Stimulated activated CD4-positive, alpha-beta T cell treated with anti-CD3 and anti-CD28 coated beads, Interleukin-2, amount 100 ng/mL, for 4 hours (primary cell): ENCODE data around the gene TRAPPC10.
A peak's percentile ranks its signal among the peaks of the same experiment; 100 is the strongest.

ENCODE experiments used
- DNase-seq: peaks from one replicate; pipeline ENCODE4 v3.0.0-alpha.2; 2020; ENCODE audit warnings: low read depth

Gene TRAPPC10

DNA sequence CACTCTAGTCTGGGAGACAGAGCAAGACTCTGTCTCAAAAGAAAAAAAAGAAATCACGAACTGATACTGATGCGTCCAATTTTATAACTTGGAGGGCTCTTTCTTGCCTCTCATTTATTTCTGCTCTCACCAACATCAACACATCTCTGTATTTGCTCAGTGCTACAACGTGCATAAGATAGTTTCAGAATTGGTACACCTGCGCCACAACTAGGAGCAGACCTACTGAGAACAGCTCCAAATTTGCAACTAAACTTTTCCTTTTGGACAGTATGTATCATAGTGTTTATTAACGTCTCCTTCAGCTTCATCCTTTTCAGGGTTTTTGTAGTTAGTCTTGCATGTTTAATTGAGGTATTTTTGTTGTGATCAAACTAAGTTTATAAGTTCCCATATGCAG, 27.7 kb downstream of the TRAPPC10 start:
- DNase-seq: no peak

DNA sequence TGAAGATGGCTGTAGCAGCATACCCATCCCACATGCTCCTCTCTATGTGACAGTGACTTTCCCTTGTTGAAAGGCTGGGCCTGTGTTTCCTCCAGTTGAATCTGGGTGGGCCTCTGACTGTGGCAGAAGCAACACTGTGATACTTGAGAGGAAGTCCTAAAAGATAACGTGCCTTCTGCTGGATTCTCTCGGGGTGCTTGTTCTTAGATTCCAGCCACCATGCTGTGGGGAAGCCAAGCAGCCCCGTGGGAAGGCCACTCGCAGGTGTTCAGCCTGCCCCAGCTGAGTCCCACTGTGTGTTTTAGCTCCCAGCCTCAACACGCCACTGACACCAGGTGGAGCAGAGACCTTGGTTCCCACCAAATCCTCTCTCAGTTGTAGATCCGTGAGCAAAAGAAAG, 31.5 kb downstream of the TRAPPC10 start:
- DNase-seq: no peak

DNA sequence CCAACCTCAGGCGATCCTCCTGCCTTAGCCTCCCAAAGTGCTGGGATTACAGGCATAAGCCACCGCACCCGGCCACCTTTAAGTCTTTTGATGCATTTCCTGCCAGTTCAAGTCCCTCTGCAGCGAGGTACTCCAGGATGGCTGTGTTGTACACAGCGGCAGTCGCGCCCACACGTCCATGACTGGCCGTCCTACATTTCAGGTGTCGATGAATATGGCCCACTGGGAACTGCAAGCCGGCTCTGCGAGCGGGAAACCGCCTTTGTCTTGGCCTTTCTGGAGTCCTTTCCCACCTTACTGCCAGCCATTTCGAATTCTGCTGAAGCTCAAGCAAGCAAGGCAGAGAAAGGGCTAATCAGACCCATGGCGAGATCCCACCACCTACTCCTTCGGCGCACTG, 34.6 kb downstream of the TRAPPC10 start:
- DNase-seq: no peak

DNA sequence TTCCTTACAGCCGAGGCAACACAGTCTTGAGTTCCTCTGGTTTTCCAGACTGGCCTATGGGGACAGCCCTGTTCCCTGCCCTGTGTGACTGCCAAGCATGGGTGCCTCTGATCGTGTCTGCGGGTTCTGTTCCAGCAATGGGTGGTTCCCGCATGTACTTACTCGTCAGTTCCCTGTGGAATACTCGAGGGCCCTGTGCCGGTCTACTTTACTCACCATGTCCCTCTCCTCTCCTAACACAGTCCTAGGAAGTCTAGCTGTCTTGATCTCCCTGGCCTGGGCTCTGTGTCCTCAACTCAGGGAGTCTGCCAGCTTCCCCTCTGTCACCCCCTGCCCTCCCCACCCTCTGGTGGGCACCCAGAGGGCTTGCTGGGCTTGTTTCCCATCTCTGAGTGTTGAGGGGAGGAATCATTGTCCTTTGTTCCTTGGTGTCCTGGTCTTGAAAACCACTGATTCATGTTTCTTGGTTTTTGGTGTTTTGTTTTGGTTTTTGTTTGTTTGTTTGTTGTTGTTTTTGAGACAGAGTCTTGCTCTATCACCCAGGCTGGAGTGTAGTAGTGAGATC, 36.0 kb downstream of the TRAPPC10 start:
- no peak for DNase-seq

DNA sequence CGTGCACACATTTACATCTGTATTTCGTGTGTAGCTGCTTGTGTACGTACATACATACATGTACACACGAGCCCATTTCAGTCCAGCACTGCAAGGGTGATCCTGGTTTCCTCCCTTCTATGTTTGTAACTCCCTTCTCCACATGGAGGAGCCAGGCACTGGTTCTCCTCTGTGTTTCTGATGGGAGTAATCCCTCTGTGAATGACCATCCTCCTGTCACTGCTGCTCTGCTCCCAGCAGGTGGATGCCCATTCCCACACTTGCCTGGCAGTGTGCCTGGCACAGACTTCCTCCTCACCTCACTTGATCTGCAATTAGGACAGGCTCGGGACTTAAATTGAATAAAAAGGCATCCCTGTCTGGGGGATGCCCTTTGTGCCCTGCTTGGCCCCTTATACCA, 37.1 kb downstream of the TRAPPC10 start:
- no peak for DNase-seq

DNA sequence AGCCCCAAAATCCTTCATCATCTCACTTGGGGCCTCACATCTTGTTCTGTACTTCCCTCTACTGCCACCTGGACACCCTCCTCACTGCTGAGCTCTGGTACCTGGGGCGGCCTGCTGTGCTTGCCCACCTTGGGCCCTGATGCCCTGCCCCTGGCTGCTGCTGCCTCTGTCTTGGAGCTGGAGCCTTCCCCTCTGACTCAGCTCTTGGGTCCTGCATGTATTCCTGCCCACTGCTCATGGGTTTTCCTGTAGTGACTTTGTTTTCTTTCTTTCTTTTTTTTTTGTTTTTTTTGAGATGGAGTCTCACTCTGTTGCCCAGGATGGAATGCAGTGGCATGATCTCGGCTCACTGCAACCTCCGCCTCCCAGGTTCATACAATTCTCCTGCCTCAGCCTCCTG, 37.5 kb downstream of the TRAPPC10 start:
- no peak for DNase-seq

DNA sequence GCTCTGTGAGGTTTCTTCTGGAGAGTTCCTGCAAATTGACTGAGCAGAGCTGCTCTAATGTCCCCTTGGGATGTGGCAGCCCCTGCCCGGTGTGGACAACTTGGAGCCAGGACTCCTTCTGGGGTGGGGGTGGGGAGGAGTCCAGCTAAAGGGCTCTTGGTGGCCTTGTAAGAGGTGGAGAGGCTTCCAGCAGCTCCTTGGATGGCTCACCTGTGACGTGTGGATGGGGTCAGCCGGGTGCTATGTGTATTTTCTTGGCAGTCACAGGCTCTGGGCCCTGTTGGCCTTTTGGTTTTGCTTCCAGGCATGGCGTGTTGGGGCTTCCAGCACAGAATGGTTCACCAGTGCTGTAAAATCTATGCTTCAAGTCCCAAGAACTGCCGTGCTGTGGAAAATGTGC, 38.2 kb downstream of the TRAPPC10 start:
- no peak for DNase-seq

DNA sequence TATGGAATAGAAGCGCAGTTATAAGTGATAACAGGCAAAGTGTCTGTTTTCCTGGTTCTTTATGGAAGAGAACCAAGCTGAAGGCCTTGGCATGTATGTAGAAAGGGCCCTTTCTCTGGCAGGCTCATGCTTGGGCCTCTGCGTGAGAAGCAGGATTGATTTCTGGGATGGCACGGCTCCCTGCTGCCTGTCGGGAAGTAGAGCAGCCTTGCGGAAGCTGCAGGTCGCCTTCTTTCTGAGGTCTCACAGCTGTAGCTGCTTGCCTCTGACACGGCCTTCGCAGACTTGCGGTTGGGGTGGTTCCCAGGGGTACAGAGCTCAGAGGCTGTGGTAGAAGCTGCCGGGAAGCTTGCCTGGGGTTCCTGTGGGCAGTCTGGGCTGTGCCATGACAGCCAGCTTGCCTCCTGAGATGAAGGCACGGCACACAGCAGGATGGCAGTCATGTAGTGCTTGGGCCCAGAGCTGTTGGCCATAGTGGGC, 39.4 kb downstream of the TRAPPC10 start:
- no peak for DNase-seq

DNA sequence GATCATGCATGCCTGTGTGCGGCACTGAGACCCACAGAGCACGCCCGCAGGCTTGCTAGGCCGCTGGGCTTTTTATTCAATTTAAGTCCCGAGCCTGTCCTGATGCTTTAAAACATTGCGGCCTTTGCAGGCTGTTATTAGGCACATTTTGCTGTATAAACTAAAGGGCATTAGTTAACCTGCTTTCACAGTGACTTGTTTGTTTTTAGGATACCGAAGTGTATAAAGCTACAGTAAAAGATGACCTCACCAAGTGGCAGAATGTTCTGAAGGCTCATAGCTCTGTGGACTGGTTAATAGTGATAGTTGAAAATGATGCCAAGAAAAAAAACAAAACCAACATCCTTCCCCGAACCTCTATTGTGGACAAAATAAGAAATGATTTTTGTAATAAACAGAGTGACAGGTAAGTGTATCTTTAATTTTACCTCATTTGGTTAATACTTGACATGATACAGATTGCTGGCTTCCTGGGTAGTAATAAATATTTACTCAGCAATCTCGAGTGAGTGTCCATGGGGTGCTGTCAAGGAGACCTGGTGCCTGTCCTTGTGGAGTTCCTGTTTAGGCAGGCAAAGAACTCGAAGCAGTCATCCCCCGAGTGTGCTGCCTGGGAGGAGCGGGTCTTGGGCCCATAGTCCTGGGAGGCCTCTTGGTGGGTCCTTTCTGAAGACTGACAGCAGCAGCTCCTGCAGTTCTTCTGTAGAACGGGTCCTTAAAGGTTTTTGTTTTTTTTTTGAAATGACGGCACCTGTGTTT, 40.1 kb downstream of the TRAPPC10 start:
- no peak for DNase-seq

DNA sequence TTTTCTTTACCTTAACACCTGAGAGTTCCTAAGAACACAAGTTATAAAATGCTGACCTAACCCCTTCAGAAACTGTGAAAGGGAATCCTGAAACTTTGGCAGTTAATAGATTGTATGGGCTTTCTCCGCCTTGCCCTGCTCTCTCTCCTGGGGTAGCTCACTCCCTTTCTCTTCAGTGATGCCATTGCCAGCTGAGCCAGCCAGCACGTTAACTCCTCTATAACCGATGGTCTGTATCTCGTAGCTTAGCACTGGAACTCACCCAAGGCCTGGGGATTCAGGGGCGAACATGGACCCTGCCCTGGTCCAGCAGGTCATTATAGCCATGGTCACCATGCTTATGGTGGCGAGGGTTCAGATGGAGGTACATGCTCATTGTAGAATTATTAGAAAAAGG, 40.7 kb downstream of the TRAPPC10 start:
- no peak for DNase-seq

DNA sequence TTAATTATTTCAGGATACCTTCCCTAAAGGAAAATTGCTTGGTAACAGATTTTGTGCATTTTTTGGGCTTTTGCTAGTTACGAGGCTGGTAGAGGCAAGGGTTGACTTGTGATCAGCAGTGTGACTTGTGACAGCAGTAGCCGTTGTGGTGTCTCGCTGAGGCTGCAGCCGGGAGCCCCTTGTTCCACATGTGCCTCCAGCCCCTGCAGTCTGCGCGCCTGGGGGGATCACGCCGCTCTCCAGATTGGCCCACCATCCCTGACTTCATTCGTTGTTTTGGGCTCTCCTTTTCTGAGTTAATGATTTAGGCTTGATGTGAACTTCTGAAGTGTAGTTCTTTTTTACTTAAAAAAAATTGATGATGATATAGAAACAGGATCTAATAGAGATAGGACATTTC, 41.5 kb downstream of the TRAPPC10 start:
- no peak for DNase-seq

DNA sequence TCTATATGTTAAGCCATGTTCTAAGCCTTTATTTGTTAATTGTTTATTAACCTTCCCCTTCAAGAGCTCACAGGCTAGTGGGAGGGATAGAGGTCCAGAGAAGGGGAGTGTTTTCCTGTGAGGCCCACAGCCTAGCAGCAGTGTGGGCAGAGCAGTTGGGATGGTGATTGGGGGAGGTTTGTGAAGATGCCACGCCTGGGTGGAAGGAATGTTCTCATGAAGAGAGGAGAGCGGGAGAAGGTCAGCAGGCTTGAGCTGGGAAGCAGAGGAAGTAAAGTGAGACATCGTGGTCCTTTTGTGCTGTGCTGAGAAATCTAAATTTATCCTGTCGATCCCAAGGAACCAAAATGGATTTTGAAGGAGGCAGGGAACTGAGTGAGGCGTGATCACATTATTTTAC, 42.6 kb downstream of the TRAPPC10 start:
- DNase-seq: no peak

DNA sequence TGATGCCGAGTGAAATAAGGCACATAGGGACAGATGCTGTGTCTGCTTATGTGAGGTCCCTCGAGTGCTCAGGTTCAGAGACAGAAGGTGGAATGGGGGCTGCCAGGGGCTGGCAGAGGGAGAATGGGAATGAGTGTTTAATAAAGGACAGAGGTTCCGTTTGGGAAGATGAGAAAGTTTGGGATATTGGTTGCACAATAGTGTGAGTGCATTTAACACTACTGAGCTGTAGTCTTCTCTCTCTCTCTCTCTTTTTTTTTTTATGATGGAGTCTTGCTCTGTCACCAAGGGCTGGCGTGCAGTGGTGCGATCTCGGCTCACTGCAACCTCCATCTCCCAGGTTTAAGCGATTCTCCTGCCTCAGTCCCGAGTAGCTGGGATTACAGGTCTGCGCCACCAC, 44.9 kb downstream of the TRAPPC10 start:
- no peak for DNase-seq

DNA sequence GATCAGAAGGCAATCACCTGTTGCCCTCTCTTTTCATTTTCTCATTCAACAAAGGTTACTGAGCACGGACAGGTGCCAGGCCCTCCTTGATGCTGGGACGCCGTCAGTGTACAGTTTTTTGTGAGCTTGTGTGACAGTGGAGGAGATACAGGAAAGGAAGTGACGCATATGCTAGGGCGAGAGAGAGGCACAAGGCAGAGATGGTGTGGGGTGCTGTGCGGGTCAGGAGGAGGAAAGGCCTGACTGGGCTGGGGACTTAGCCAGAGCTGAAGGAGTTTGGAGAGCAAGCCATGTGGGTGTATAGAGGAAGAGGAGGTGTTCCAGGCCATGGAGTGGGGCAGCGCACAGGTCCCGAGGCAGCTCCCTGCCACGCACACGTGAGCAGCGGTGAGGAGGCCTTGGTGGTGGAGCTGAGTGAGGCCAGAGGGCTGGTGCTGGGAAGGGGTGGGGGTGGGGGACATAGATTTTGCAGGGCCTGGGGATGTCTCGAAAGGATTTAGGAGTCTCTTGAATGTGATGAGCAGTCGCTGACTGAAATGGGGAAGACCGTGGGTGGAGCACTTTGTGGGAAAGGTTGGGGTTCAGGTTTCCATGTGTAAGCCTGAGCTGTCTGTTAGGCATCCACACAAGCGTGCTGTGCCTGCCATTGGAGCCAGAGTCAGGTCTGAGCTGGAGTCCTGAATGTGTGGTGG, 46.0 kb downstream of the TRAPPC10 start:
- DNase-seq: no peak

DNA sequence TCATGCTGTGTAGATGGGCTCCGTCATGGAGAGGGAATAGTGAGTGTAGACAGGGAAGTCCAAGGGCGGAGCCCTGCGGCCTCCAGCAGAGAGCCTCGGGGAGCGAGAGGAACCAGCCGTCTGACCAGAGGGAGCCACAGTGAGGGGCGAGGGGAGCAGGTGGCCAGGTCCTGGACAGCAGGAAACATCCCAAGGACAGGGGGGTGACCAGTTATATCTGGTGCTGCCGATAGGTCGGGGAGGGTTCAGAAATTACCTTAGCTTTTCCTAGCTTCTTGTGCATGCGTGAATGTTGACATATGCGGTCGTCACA, 46.5 kb downstream of the TRAPPC10 start:
- DNase-seq: no peak

DNA sequence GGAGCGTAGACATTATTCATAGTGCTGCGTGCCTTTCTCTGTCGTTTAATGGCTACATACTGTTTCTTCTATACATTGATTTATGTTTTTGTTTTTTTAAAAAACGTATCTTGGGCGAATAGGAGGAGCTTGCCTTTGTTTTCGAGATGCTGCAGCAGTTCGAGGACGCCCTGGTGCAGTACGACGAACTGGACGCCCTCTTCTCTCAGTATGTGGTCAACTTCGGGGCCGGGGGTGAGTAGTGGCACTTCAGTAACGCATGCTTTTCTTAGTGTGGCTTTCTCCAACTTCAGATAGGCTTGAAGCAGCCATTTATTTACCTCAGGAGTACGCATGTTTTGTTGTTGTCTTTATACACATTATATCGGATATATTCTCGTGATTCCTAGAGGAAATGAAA, 46.9 kb downstream of the TRAPPC10 start:
- DNase-seq: no peak

DNA sequence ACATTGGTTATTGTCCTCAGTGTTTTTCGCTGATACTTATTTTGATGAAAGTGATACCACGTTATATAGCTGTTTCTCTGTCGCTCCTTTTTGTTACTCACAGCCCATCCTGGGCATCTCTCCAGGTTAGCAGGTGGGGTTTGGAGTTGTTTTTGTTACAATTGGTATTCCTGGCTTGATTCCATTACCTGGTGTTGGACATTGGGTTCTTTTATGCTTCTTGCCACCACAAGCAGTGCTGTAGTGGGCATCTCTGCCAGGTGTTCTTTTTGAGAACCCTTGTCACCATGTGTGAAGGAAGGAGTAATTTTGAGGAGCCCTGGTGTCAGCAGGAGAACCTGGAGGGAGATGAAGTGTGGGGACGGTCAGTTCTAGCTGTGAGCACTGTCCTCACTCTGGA, 47.6 kb downstream of the TRAPPC10 start:
- DNase-seq: no peak

DNA sequence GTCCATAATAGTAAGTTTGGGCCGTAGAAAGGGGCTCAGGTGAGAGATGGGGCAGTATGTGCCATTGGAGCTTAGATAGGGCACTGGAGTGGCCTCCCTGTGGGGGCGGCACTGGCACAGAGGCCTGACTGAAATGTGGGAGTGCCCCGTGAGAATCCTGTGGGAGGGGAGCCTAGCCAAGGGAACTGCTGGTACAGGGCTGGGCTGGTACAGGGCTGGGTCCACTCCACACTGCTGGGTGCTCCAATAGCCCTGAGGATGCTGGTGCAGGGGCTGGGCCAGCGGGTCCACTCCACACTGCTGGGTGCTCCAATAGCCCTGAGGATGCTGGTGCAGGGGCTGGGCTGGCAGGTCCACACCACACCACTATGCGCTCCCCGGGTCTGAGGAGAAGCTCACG, 50.3 kb downstream of the TRAPPC10 start:
- no peak for DNase-seq

DNA sequence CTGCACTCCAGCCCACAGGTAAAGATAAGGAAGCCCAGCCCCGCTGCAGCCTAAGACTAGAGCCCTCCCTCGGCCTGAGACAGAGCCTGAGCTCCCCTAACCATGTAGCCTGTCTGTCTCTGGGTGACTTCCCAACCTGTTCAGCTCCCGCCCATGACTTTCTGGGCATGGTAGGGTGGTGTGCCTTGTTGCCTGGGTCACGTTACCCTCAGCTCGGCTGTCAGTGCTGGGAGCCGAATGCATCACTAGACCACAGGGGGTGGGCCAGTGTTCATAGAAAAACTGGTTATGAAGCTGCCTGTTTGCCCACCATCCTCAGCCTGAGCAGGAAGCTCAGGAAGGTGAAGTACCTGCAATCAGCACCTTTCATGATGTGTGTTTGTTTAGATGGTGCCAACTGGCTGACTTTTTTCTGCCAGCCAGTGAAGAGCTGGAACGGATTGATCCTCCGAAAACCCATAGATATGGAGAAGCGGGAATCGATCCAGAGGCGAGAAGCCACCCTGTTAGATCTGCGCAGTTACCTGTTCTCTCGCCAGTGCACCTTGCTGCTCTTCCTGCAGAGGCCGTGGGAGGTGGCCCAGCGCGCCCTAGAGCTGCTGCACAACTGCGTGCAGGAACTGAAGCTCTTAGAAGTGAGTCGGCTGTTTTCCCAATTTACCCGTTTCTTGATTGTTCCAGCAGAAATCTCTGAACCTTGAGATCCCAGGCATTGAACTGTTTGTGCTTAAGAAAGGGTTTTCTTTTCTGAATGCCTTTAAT, 51.2 kb downstream of the TRAPPC10 start:
- DNase-seq: no peak

DNA sequence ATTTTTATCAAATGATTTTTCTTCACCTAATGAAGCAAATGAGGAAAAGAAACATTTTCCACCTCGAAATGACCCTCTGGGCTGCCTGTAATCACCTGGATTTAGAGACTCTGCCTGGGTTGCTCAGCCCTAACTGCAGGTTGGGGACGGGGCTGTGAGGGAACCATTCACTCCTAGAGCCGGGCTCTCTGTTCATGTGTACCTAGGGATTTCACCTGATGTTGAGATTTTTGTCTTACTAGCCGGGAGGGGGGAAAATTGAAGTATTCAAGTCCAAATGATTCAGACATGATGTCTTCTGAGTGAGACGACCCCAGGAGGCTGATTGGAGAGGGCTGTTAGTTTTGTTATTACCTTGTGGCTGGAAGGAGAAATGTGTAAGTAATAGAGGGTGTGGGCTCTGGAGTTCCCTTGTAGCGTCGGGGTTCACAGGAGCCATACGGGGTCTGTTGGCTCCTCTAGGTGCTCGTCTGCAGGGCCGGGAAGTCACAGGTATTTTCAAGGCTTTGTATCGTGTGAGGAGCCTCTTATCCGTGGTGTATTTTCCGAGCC, 52.8 kb downstream of the TRAPPC10 start:
- no peak for DNase-seq

DNA sequence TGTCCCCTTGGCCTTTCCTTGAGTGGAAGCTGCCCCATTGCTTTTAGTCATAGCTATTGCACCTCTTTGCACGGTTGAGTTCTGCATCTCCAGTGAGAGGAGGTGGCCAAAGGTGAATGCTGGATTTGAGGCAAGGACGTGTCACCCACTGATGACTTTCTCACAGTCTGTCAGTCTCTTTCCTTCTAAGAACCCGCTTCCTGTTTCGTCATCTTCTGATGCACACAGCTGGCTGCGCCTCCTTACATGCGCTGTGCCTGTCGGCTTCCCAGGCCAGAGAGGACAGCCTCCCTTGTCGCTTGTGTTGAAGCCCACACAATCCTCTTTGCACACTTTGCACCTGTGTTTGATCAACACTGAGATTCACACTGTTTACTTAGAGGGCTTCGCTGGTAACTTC, 53.3 kb downstream of the TRAPPC10 start:
- DNase-seq: peak; percentile 72

DNA sequence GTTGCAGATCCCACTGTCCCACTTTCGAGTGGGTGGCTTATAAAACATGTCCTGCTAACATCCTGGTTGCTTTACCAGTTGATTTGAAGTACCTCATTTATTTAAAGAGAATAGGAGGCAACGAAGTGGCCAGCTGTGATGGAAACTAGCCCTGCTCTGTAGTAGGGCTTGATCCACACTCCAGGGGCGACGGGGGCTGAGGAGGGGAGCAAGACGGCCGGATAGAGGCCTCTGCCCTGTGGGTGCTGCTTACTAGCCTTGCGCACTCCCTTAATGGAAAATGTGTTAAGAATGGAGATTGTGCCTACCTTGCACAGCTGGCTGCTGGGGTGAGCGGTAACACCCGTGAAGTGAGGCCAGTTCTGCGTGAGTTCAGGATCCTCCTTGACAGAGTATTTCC, 54.0 kb downstream of the TRAPPC10 start:
- no peak for DNase-seq
